ENCODE results near the gene TEX2.
"Not testable (repeated sequence)": the region's sequence is repeated elsewhere in the genome, so short reads cannot be mapped to it uniquely, and the experiment has no call there.

Gene TEX2

DNA sequence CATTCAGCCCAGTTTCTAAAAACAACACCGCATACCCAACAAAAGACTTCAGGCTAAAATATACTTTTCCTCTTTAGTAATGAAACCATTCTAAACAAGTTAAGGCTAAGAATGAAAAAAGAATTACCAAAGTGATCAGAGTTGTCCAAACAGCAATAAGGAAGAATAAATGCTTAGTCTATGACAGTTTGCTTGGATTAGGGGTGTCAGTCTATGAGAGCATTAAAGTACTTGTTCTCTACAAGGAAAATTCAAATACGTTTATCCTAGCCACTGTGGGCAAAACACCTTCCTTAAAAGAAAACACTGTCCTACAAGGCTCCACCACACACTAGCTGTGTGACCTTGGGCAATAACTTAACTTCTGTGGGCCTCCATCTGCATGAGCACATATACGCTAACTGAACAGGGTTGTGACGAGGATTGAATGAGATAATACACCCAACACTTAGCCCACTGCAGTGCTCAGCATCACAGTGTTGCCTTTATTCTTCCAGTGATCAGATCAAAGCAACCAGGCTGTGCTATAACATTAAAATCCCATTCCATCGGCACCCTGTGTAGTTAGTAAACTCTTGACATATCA is 53.6 kb downstream of the TEX2 start:
- no peaks in the 10 kb centered on the region for H3K9me3 ChIP-seq (replicated peaks in 1 of 2; ENCODE audit: control insufficient read depth in 2 of 2, insufficient read depth in 1 of 2, low read depth in 1 of 2, low read length in 2 of 2)
- H2BK120ac ChIP-seq (ENCODE audit: low read depth, low read length), result no peak overlapping the region
- H3K9ac ChIP-seq (ENCODE audit: low read depth, low read length, poor library complexity), result no peak overlapping the region
- no peaks in the 10 kb centered on the region for H3K79me1 ChIP-seq (ENCODE audit: low read depth, low read length)
- no peak overlapping the region for H4K8ac ChIP-seq (ENCODE audit: low read depth, low read length)
- DNase-seq (ENCODE audit: low spot score), result no peak
- peaks cover 0 to 30% of the 10 kb centered on the region in 2 donors for H3K36me3 ChIP-seq (replicated peaks in 1 of 2; ENCODE audit: control insufficient read depth in 2 of 2, insufficient read depth in 2 of 2, low read length in 2 of 2)
- no peaks in the 10 kb centered on the region for H3K4me1 ChIP-seq (ENCODE audit: control insufficient read depth in 2 of 2, insufficient read depth in 1 of 2, low read depth in 1 of 2, low read length in 2 of 2)
- H3K14ac ChIP-seq (ENCODE audit: low read length), result no peak overlapping the region
- no peak overlapping the region for H2BK12ac ChIP-seq (ENCODE audit: low read length)
- no peak overlapping the region for H2BK15ac ChIP-seq (ENCODE audit: low read length)
- H3K4me2 ChIP-seq (ENCODE audit: insufficient read depth, low read length, poor library complexity, severe bottlenecking), result no peak overlapping the region
- H2BK5ac ChIP-seq (ENCODE audit: low read length), result no peak overlapping the region
- no peak overlapping the region for H2AFZ ChIP-seq (ENCODE audit: low read length)
- no peaks in the 10 kb centered on the region for H3K27me3 ChIP-seq (ENCODE audit: control insufficient read depth in 3 of 3, insufficient read depth in 3 of 3, low read depth in 1 of 3, low read length in 3 of 3)
- no peak overlapping the region for H4K91ac ChIP-seq (ENCODE audit: low read depth, low read length, poor library complexity)
- H3K18ac ChIP-seq (ENCODE audit: low read length), result no peak overlapping the region
- no peak overlapping the region for H3K4ac ChIP-seq (ENCODE audit: low read length)
- WGBS, 2 donors (ENCODE audit: extremely low coverage in 2 of 2, insufficient read length in 2 of 2, insufficient replicate concordance in 1 of 2), result no CpG with 5 or more reads among the region's 5 CpGs
- no peak overlapping the region for H3K27ac ChIP-seq (replicated peaks; ENCODE audit: low read length)
- H3K23ac ChIP-seq (ENCODE audit: low read depth, low read length, poor library complexity), result no peak overlapping the region
- H2AK5ac ChIP-seq (ENCODE audit: low read depth, low read length), result no peak overlapping the region
- no peak overlapping the region for H3K4me3 ChIP-seq (ENCODE audit: low read length in 2 of 2)

DNA sequence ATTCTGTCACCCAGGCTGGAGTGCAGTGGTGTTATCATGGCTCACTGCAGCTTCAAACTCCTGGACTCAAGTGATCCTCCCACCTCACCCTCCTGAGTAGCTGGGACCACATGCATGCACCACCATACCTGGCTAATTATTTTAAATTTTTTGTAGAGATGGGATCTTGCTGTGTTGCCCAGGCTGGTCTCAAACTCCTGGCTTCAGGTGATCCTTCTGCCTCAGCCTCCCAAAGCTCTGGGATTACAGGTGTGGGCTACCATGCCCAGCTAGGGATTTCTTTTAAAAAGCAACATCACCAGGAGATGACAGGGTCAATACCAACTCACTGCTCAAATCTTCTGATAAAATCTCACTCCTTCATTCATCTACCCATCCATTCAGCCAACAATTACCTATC is 54.4 kb downstream of the TEX2 start:
- not testable (repeated sequence) for H3K4ac ChIP-seq (ENCODE audit: low read length); H3K9me3 ChIP-seq (replicated peaks in 1 of 2; ENCODE audit: control insufficient read depth in 2 of 2, insufficient read depth in 1 of 2, low read depth in 1 of 2, low read length in 2 of 2); H3K9ac ChIP-seq (ENCODE audit: low read depth, low read length, poor library complexity); H3K27ac ChIP-seq (replicated peaks; ENCODE audit: low read length); H3K79me1 ChIP-seq (ENCODE audit: low read depth, low read length); H2BK15ac ChIP-seq (ENCODE audit: low read length); H2BK12ac ChIP-seq (ENCODE audit: low read length); H3K4me2 ChIP-seq (ENCODE audit: insufficient read depth, low read length, poor library complexity, severe bottlenecking); H3K14ac ChIP-seq (ENCODE audit: low read length); H3K27me3 ChIP-seq (ENCODE audit: control insufficient read depth in 3 of 3, insufficient read depth in 3 of 3, low read depth in 1 of 3, low read length in 3 of 3); H2BK120ac ChIP-seq (ENCODE audit: low read depth, low read length); H3K4me3 ChIP-seq (ENCODE audit: low read length in 2 of 2); H4K91ac ChIP-seq (ENCODE audit: low read depth, low read length, poor library complexity); H2BK5ac ChIP-seq (ENCODE audit: low read length); DNase-seq (ENCODE audit: low spot score); H3K18ac ChIP-seq (ENCODE audit: low read length); H2AK5ac ChIP-seq (ENCODE audit: low read depth, low read length); H4K8ac ChIP-seq (ENCODE audit: low read depth, low read length); H3K4me1 ChIP-seq (ENCODE audit: control insufficient read depth in 2 of 2, insufficient read depth in 1 of 2, low read depth in 1 of 2, low read length in 2 of 2); H2AFZ ChIP-seq (ENCODE audit: low read length); H3K23ac ChIP-seq (ENCODE audit: low read depth, low read length, poor library complexity)
- H3K36me3 ChIP-seq (replicated peaks in 1 of 2; ENCODE audit: control insufficient read depth in 2 of 2, insufficient read depth in 2 of 2, low read length in 2 of 2), result peaks cover 0 to 26% of the 10 kb centered on the region in 2 donors

DNA sequence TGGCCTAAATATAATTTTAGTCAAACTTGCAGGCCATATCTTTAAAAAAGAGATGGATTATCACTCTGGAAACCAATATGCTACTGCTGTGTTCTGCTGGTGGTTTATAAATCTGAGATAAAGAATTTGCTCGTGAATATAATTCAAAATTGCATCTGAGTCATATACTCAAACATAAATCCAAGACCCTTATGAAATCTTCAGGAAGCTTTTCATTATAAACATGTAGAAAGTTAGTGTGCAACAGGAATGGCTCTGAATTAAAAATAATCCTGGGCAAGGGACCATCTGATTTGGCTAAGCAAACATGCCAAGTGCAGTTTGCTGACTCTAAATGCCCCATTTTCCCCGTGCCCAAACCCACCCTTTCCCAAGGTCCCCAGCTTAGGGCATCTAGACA is 57.3 kb downstream of the TEX2 start:
- Histone ChIP-seq H3K9ac (ENCODE audit: low read depth, low read length, poor library complexity) (no peak overlapping the region), H3K14ac (ENCODE audit: low read length) (no peak overlapping the region), H3K27me3 (ENCODE audit: control insufficient read depth in 3 of 3, insufficient read depth in 3 of 3, low read depth in 1 of 3, low read length in 3 of 3) (no peaks in the 10 kb centered on the region), H2BK12ac (ENCODE audit: low read length) (no peak overlapping the region), H3K23ac (ENCODE audit: low read depth, low read length, poor library complexity) (no peak overlapping the region), H3K9me3 (replicated peaks in 1 of 2; ENCODE audit: control insufficient read depth in 2 of 2, insufficient read depth in 1 of 2, low read depth in 1 of 2, low read length in 2 of 2) (no peaks in the 10 kb centered on the region), H3K4me2 (ENCODE audit: insufficient read depth, low read length, poor library complexity, severe bottlenecking) (no peak overlapping the region), H3K18ac (ENCODE audit: low read length) (no peak overlapping the region), H3K36me3 (replicated peaks in 1 of 2; ENCODE audit: control insufficient read depth in 2 of 2, insufficient read depth in 2 of 2, low read length in 2 of 2) (no peaks in the 10 kb centered on the region), H3K4ac (ENCODE audit: low read length) (no peak overlapping the region), H2BK15ac (ENCODE audit: low read length) (no peak overlapping the region), H2AK5ac (ENCODE audit: low read depth, low read length) (no peak overlapping the region), H4K91ac (ENCODE audit: low read depth, low read length, poor library complexity) (no peak overlapping the region), H3K27ac (replicated peaks; ENCODE audit: low read length) (no peak overlapping the region), H3K4me1 (ENCODE audit: control insufficient read depth in 2 of 2, insufficient read depth in 1 of 2, low read depth in 1 of 2, low read length in 2 of 2) (peaks cover 2 to 17% of the 10 kb centered on the region in 2 donors), H4K8ac (ENCODE audit: low read depth, low read length) (no peak overlapping the region), H3K79me1 (ENCODE audit: low read depth, low read length) (no peaks in the 10 kb centered on the region), H2BK120ac (ENCODE audit: low read depth, low read length) (no peak overlapping the region), H2AFZ (ENCODE audit: low read length) (no peak overlapping the region), H2BK5ac (ENCODE audit: low read length) (no peak overlapping the region), H3K4me3 (ENCODE audit: low read length in 2 of 2) (no peak overlapping the region)
- no CpG with 5 or more reads among the region's 2 CpGs for WGBS, 2 donors (ENCODE audit: extremely low coverage in 2 of 2, insufficient read length in 2 of 2, insufficient replicate concordance in 1 of 2)
- no peak for DNase-seq (ENCODE audit: low spot score)

DNA sequence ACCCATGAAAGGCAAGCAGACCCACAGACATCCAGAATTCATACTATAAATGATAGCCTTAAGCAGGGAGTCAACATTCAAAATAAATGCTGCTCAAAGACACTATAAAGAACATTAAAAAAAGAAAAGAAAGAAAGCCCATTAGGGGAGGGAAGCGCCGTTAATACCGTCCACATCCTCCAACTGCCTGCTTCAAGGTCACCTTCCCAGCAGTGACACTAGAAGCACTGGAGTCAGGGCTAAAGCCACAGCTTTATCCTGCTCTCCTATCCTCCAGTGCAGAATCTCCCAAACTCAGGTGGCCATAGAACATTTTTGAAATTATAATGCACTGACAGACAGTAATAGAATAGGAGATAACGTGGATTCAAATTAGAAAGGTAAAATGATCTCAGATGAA is 59.4 kb downstream of the TEX2 start:
- no peak overlapping the region for H2BK120ac ChIP-seq (ENCODE audit: low read depth, low read length)
- H4K91ac ChIP-seq (ENCODE audit: low read depth, low read length, poor library complexity), result no peak overlapping the region
- H3K14ac ChIP-seq (ENCODE audit: low read length), result no peak overlapping the region
- H3K4me3 ChIP-seq (ENCODE audit: low read length in 2 of 2), result no peak overlapping the region
- no peak overlapping the region for H3K23ac ChIP-seq (ENCODE audit: low read depth, low read length, poor library complexity)
- no peak overlapping the region for H4K8ac ChIP-seq (ENCODE audit: low read depth, low read length)
- peaks cover 4 to 17% of the 10 kb centered on the region in 2 donors for H3K4me1 ChIP-seq (ENCODE audit: control insufficient read depth in 2 of 2, insufficient read depth in 1 of 2, low read depth in 1 of 2, low read length in 2 of 2)
- H2BK5ac ChIP-seq (ENCODE audit: low read length), result no peak overlapping the region
- H3K4me2 ChIP-seq (ENCODE audit: insufficient read depth, low read length, poor library complexity, severe bottlenecking), result no peak overlapping the region
- H2BK15ac ChIP-seq (ENCODE audit: low read length), result no peak overlapping the region
- no peak overlapping the region for H2BK12ac ChIP-seq (ENCODE audit: low read length)
- H3K9ac ChIP-seq (ENCODE audit: low read depth, low read length, poor library complexity), result no peak overlapping the region
- H2AFZ ChIP-seq (ENCODE audit: low read length), result no peak overlapping the region
- no peak overlapping the region for H3K4ac ChIP-seq (ENCODE audit: low read length)
- no CpG with 5 or more reads among the region's 4 CpGs for WGBS, 2 donors (ENCODE audit: extremely low coverage in 2 of 2, insufficient read length in 2 of 2, insufficient replicate concordance in 1 of 2)
- H3K36me3 ChIP-seq (replicated peaks in 1 of 2; ENCODE audit: control insufficient read depth in 2 of 2, insufficient read depth in 2 of 2, low read length in 2 of 2), result no peaks in the 10 kb centered on the region
- no peaks in the 10 kb centered on the region for H3K27me3 ChIP-seq (ENCODE audit: control insufficient read depth in 3 of 3, insufficient read depth in 3 of 3, low read depth in 1 of 3, low read length in 3 of 3)
- H3K9me3 ChIP-seq (replicated peaks in 1 of 2; ENCODE audit: control insufficient read depth in 2 of 2, insufficient read depth in 1 of 2, low read depth in 1 of 2, low read length in 2 of 2), result no peaks in the 10 kb centered on the region
- no peak overlapping the region for H3K18ac ChIP-seq (ENCODE audit: low read length)
- no peaks in the 10 kb centered on the region for H3K79me1 ChIP-seq (ENCODE audit: low read depth, low read length)
- H3K27ac ChIP-seq (replicated peaks; ENCODE audit: low read length), result no peak overlapping the region
- no peak for DNase-seq (ENCODE audit: low spot score)
- H2AK5ac ChIP-seq (ENCODE audit: low read depth, low read length), result no peak overlapping the region

Data from neuronal stem cell (in vitro differentiated cells).